Stimulated activated CD4-positive, alpha-beta T cell treated with anti-CD3 and anti-CD28 coated beads, Interleukin-12 subunit alpha, Interleukin-12 subunit beta, amount 100 ng/mL, for 24 hours (primary cell): ENCODE measurements around the gene DNAH5.
"Not testable (repeated sequence)": the region's sequence is repeated elsewhere in the genome, so short reads cannot be mapped to it uniquely, and the experiment has no call there.

Source experiments
- DNase-seq, 2 experiments: peaks; one replicate each; pipeline ENCODE4 v3.0.0-alpha.2; 2020; ENCODE audit warnings: low read depth in 2 of 2

The DNAH5 gene

DNA sequence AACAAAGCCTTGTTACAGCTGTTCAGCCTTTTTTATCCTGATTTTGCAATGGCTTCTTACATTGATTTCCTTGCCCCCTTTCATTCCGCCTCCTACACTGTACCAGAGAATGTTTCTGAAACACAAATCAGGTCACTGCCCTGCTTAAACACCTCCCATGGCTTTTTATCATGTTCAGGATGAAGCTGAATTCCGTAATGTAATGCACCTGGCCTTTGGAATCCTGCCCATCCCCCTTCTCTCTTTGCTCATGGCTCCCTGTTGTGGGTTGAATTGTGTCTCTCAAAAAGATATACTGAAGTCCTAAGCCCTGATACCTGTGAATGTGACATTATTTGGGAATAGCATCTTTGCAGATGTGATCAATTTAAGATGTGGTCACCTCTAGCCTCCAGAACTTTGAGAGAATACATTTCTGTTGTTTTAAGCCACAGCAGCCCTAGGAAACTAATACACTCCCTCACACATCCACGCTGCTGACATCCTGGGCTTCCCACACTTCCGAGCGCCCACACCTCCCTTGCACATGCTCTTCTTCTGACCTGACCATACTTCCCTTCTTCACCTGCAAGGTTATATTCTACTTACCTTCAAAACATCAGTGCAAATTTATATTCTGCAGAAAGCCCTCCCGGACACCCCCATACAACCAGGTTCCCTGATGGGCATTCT is 101.2 kb downstream of the DNAH5 start:
- DNase-seq, result no peak

DNA sequence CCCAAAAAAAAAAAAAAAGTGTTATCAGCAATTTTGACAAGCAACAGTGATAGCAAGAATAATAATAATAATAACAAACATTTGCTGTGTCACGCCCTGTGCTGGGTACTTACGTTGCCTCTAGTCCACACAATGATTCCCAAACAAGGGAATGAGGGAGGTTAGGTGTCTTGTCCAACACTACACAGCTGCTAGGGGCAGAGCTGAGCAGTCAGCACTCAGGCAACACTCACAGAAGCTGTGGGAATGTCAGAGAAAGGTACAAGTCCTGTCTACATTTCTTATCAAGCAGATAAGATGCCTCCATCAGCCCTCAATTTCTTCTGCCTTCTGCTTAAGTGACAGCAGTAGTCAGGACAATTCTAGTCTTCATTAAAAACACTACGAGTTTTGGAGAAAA is 111.0 kb downstream of the DNAH5 start:
- no peak for DNase-seq

DNA sequence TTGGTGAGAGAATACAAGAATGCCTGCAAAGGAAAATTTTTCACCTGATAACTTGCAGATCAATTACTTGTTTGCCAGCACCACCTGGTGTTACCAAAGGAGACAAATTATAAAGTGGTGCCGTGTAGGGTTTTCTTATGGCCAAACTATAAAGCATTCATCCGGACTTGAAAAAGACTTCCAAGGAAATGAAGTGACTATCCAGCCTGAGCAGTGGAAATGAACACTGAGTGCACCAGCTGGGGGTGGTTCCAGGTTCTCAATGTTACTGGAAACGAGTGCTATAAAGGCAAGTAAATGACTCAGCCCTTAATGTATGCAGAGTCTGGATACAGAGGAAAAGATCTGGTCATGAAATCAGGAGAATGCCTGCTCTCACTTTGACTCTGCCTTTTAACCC is 113.1 kb downstream of the DNAH5 start:
- DNase-seq, result no peak

DNA sequence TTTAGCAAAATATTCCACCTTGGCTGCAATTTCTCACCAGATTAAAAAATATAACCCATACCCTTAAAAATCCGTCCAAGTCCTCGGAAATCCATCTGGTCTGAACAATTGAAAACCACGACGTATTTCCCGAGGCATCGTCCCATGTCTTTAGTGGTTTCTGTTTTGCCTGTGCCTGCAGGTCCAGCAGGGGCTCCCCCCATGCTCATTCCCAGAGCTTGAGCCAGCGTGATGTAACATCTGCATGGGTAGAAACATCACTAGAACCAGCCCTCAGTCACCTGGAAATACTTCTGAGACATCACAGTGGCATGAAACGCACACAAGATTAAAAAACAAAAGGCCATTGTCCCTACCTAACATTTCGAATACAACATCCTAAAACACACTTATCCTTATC is 114.0 kb downstream of the DNAH5 start:
- DNase-seq, result no peak

DNA sequence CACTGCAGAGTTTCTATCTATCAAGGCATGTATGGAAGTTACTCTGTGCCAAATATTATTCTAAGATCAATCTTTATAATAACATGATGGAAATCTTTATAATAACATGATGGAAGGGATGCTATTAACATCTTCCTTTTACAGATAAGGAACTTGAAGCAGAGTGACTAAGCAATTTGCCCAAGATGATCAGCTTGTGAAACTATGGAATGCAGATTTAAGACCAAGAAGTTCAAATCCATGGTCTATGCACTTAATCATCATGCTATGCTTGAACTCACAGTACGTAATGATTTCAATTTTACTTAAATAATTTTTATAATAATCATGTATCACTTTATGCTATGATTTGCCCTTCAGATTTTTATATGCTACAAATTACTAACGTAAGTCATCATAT is 123.1 kb downstream of the DNAH5 start:
- DNase-seq, result no peak

DNA sequence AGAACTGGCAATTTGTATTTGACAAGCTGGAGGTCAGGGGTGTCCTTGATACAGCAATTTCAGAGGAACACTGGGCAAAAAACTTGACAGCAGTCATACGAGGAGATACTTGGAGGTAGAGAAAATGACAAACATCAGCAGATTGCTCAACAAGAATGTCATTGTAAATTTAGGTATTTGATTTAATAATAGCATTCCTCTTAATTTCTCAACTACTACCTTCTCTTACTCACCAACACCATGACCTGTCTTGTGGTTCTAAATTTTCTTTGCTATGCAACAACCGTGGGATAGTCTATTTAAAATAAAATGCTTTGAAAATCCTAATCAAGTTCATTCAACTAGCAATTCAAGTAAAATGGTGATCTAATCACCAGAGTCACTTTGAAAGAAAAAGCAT is 128.4 kb downstream of the DNAH5 start:
- DNase-seq, result no peak

DNA sequence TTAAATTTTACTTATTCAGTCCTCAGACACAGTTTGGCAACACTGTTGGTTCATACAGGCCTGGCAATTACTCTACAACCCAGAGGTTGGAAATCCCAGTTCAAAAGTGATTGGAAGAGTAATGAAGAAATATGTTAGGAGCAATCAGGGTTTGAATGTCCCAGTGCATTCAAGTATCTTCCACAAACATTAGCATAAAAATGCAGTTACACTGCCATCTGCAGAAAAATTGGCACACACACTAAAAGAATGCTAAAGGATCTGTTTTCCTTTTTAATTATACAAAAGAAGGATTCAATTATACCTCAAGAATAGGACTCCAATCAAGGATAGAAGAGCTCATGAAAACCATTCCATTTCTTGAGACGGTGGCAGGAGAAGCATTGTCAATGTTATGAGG is 130.2 kb downstream of the DNAH5 start:
- DNase-seq, result no peak

DNA sequence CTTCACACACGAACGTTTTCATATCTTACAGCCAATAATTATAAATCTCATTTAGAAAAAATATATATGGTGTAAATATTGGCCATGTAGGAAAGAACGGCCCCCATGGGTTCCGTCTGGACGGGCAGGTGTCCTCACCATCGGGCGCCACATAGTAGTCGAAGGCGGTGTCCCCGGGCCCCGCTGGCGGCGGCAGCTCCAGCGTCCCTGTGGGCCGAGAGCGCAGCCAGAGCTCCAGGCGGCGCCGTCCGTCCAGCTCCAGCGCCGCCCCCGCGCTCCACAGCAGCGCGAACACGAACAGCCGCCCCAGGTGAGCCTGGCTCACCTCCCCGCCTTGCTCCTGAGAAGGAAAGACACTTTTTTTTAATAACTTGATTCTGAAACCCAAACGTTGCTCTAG is 134.6 kb downstream of the DNAH5 start:
- no peak for DNase-seq

DNA sequence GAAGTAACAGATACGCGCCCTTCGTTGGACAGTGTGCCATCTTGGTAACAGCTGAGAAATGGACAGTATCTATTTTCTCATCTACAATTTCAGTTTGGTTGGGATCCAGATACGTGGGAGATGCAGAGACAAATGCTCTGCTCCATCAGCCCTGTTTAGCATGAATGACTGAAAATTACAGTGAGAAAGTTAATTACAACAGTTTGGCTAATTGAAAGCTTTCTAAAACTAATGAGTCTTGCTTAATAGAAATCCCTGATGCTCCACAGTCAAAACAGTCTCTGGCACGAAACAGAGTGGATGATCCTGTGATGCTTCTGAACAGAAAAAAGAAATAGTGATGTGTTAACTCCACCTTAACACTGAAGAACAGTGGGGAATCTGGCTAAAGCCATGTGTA is 140.2 kb downstream of the DNAH5 start:
- DNase-seq, result no peak

DNA sequence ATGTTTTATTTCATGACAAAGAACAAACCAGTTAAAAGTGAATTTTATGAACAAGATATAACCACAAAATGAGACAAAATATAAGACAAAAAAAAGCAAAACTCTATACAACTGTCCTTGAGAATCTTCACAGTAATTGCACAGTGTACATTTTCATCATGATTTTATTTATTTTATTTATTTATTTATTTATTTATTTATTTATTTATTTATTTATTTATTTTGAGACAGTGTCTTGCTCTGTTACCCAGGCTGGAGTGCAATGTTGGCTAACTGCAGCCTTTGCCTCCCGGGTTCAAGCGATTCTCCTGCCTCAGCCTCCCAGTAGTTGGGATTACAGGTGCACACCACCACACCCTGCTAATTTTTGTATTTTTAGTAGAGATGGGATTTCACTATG is 145.9 kb downstream of the DNAH5 start:
- not testable (repeated sequence) for DNase-seq

DNA sequence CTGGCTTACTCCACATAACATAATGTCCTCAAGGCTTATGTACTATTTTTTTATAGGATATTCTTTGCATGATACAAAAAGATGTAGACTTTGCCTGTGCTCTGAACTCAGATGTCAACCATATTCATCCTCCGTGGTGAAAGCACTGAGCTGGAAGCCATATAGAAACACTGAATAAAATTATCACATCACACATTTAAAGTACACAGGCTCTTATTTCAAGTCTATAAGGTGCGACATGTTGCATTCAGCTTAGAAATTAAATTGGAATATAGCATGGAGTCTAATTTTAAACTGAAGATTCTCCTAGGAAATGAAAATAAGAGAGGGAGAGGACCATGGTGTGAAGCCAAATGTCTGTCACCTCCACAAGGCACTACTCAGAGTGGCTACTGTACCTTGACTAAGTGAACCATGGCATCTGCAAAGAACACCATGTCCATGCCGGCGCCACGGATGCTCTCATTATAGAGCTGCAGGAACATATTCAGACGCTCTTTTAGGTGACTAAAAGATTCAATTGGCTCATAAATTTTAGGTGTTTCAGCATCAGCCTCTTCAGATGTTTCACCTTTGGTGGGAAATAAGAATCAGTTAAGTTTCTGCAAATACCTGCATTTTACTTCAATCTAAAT is 158.6 kb downstream of the DNAH5 start:
- DNase-seq, result no peak

DNA sequence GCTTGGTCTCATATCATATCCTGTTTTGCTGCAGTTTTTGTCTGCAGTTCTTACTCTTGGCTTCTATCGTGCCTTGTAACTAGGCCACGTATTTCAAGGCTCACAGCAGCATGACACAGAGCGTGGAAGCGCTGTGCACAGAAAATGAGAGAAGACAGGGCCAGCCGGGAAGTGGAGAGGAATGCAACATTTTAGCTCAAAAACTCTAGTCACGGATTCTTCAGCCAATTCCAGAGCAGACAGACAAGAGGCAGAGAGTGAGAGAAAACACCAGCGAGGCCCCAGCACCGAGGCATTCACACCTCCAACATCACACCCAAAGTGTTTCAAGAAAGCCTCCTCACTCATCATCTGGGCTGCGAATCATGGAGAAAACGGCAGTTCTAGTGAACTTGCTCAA is 160.8 kb downstream of the DNAH5 start:
- no peak for DNase-seq

DNA sequence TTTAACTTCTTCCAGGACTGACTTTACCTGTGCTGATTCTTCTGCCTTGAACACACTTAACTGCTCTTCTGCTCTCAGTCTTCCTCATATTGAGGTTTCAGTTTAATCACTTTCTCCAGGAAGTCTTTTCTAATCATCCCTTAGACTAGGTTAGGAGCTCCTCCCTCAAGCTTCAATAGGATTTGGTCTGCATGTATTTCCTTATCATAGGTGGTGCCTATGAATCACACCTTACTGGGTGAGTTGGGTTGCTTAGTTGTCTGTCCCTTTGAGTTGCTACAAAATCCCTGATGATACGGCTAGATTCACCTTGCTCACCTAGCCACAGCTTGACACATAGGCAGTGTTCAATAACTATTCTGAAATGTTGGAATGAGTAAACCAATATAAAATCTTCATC is 164.4 kb downstream of the DNAH5 start:
- DNase-seq, result no peak

DNA sequence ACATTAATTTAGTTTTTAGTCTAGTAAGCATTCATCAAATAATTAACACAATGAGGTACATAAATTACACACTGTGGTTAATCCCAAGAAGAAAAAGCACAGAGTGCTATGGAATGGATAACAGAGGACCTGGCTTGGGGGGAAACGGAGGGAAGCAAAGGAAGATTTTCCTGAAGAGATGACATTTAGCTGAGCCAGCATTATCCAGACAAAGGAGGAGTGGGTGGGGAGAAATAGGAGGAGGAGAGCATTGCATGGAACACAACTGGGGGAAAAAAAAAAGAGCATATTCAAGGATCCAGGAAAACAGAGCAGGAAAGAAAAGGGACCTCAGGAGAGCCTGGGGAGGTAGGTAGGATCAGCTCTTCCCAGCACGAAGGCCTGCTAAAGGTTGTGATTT is 170.8 kb downstream of the DNAH5 start:
- no peak for DNase-seq

DNA sequence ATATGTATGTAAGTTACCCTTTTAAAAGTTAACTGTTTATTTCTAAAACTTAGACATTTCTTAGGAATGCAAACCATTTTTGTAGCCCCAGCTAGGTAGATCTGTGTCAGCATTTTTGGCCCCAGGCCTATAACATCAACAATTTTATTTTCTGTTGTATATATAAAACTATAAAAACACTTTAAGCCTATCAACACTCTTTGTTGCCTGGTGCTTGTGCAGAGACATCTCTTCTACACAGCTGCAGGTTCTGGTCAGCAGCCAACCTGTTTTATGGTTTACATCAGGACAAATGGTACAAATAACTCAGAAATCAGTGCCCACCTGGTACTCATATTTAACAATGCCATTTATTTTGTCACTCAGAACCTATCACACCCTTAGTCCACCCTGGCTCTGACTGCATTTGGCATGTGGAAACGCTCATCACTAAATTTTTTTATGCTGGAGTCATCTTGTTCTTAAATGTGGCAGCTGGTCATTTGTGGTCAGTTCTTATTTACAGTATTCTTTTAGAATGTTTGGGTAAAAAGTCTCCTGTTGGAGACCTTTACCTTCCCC is 173.4 kb downstream of the DNAH5 start:
- DNase-seq, result no peak

DNA sequence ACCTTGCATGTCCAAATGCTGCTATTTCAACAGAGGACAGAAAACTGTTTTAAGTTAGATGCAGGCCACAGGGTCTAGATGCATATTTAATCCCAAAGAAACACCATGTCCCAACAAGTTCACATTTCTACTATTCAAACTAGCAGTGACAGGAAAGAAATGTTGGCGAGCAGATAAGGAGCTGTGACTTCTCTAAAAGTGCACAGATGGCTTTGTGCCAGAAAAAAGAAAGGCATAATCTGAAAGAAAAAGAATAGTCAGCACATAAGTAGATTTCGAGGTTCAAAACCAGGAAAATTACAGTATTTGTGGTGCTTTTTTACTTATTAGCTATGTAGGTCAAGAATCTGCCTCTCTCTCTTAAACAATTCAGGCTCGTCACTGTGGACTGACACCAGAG is 178.3 kb downstream of the DNAH5 start:
- DNase-seq, result no peak

DNA sequence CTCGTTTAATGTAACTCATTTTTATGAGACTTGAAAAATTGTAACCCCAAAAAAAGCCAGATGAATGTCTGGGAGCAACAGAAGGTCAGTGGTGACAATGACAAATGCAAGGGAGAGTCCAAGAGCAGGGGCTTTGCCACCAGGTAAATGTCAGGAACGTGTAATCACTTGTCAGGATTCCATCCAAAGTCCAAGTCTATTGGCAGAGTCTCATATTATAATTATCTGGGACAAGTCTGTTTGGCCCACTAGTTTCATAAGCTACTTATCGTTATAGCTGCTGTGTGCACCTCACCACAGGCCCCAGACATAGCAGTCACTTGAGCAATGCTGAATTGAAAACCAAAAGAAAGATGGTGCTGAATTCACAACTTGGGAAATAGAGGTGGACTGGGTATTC is 180.8 kb downstream of the DNAH5 start:
- DNase-seq, result no peak

DNA sequence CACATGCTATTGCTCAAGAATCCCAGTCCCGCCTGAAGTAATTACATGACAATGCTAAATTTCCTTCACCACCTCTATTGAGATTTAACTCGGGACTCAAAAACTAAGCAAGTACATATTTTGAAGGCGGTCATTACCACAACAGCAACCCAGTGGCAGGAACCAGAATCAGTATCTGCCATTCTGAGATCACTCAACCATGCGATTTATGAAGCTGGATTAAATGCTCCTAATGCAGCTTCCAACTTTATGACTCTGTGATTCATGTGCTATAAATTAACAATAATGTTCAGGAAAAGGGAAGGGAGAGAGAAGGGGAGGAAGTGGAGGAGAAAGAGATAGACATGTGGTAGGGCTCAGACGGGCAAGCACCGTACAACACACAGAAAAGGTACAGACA is 194.7 kb downstream of the DNAH5 start:
- no peak for DNase-seq

DNA sequence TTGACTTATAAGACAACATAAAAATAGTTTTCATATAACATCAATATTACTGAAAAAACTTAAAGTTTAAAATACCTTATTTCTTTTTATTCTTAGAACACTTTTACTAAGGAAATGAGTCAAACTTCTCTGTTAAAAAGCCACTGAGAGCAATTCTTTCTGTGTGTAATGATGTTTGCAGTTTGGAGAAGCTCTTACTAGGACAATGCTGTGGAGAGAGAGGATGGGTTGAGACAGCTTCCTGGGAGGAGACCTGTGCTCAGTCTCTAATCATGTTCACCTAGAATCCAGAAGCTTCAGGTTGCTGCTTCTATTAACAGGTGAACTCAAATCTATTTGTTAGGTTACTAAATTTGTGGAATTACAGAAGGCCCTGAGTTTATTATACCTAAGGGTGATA is 198.5 kb downstream of the DNAH5 start:
- DNase-seq, result no peak

DNA sequence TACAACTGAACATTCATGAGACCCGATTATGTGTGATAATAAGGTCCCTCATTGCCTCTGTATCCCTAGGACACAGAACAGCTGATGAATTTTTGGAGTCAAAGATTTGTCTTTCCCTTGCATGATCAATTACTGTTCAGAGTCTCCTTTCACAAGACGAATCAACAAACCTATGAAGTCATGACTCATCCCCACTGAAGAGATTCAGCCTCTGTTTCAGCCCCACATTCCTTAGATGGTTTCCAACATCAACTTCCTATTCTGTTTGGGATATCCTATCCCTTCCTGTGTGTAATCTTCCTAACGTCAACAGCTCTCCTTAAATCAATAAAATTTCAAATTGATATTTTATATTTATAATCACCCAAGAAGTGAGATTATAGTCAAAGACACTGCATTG is 199.0 kb downstream of the DNAH5 start:
- no peak for DNase-seq

DNA sequence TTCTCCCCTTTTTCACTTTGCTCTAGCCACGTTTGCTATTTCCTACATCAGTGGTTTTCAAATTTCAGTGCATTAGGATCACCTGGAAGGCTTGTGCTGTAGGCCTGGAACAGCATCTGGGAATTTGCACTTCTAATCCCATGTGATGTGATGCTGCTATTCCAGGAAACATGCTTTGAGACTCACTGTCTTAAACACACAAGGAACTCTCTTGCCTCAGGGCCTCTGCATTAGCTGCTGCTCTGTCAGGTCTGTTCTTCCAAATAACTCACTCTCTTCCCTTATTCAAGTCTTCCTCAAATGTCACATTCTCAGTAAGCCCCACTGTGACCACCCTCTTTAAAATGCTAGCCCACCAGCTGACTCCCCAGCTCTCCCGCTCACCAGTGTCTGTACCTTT is 204.0 kb downstream of the DNAH5 start:
- DNase-seq, result no peak

DNA sequence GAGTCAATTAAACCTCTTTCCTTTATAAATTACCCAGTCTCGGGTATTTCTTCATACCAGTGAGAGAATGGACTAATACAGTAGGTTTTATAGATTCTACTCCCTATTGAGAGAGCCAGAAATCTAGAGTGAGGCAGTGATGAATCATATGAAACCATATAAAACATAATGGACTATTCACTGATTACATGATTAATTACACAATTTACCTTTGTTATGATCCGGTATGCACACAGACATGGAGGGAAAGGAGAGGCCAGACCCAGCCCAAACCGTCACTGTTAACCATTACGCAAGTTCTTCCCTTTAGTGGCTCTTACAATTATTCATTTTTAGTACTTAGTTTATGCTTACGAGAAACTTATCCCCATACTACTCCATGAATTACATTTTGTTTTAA is 205.0 kb downstream of the DNAH5 start:
- no peak for DNase-seq

DNA sequence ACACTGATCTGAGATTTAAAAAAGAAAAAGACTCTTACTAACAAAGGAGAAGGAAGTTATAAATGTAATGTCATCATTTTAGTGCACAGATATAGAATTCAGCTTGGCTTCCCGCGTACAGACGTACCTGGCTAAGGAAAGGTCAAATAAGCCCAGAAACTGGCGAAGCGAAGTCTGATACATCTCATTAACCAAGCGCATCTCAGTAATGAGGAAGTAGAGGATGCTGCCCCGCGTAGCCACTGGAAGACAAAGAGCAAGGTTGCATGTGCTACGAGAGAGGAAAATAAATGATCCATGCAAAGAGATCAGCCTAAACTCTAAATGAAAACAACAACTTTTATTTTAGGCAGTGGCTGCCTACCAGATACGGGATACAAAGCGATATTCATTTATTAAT is 208.8 kb downstream of the DNAH5 start:
- no peak for DNase-seq

DNA sequence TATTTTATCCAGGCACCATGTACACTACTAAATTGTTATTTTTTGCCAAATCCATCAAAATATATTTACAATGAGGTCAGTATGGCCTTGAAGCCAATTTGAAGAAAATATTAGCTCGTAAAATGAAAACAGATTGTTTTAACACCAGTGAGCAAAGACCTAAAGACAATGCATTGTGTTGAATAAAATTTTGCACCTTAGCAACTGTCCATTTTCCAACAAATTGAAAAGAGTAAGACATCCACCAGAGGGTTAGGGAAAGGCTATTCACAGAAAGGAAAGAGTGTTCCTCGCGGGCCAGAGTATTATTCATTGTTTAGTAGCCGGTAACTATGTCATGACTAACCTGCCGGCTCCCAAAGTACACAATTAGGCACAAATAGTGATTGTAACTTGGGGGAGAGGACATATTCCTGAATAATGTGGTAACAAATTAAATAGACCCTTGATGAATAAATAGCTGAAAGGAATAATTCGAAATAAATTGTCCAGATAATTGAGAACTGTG is 213.3 kb downstream of the DNAH5 start:
- no peak for DNase-seq
